Activated CD8-positive, alpha-beta memory T cell treated with anti-CD3 and anti-CD28 coated beads for 4 hours (primary cell): ENCODE data around the gene CYSRT1.
A peak's percentile ranks its signal among the peaks of the same experiment; 100 is the strongest.

Source experiments
- DNase-seq, 2 donors: peaks; one replicate each; pipeline ENCODE4 v3.0.0-alpha.2; 2020; ENCODE audit warnings: low read depth in 2 of 2

Gene CYSRT1

GRCh38 chr9:137224830-137225694, at the start of gene CYSRT1:
TSS of gene CYSRT1 (plus strand) at chr9:137225174. CDS start at chr9:137225622, 448 bp downstream.
- DNase-seq = no peak

- no peak for DNase-seq
These were observed 49.5 kb upstream of the CYSRT1 start for GRCh38 chr9:137175345-137175961.

DNA sequence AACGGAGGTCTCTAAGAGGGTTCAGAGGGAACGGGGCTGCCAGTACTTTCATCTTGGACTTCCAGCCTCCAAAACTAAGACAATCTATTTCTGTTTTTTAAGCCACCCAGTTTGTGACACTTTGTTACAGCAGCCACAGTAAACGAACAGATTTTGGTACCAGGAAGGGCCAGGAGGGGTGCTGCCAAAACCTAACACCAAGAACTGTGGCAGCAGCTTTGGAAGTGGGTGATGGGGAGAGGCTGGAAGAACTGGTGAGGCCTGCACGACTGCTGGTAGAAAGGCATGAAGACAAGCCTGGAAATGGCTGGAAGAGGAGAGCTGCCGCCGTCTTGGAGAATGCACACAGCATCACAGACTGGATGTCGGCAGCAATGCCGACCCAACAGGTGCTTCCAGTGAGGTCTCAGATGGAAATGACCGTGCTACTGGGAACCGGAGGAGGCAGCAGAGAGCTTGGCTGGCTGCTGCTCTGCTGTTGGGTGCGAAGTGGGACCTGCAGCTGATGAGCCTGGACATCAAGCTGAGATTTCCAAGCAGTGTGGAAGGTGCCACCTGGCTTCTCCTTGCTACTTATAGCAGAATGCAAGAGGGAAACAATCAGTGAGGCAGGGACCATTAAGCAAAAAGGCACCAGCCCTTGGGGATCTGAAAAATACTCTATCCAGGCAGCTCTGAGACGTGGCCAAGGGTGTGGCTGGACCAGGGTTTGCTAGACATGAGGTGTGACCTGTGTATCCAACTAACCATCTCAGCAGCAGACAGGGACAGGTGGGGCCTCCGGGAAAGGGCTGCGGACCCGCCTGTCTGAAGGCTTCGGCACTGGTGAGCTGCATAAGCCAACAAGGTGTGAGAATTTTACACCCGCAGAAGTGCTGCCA, 48.4 kb upstream of the CYSRT1 start:
- no peak for DNase-seq

DNA sequence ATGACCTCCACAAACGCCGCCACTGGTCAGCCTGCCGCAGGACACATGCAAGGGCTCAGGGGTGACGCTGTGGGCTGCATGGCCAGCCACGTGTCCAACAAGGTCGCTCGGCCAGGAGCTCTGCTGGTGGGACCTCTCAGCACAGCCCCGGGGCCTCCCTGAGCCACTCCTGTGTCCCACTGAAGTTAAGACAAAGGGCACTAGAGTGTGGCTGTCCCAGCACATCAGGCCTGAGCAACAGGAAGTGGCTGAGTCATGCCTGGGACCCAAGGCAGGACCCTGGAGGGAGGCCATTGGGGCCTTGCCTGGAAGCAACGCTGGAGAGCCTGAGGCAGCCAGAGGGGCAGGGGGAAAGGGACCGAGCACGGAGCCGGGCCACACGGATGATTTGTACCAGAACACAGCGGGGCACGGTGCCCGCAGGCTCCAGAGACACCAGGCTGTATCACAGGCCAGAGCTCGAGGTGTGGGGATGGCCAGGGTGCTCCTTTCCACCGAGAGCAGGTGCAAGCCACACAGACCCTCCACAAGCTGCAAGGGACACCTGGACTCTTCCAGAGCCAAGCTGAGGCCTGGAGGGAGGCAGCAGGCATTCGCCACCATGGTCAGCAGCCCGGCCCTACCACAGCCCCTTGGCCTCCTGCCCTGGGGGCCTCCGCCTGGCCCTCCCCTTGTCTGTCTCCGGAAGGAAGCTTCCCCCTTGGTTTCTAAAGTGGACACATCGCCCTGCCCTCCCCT, 46.6 kb upstream of the CYSRT1 start:
- DNase-seq = no peak

DNA sequence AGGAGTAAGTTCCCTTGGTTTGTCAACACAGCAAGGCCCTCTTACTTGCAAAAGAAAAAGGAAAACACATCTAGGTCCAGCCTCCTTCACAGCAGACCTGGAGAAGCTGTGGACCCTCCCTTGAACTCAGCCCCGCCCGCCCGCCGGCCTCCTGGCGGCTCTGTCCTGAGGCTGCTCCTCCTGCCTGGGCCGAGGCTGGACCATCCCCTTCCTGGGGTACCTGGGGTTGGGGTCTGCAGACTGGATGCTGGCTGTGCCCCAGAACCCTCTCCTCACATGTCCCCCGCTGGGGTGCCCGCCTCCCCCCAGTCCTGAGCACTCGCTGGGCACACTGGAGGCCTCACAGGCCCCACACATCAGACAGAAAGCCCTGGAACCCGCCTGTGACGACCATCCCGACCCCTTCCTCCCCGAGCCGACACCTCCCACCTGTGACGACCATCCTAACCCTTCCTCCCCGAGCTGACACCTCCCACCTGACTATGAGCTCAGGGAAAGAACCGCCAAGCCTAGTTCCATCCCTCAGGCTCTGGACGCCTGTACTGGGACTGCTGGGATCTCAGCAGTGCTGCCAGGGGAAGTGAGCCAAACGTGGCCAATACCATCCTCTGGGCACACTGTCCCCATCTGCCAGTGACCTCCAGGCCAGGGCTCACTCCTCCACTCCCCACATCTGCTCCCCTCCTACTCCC, 45.9 kb upstream of the CYSRT1 start:
- no peak for DNase-seq

- DNase-seq = no peak
These were observed 45.2 kb upstream of the CYSRT1 start for GRCh38 chr9:137179761-137180160.

- no peak for DNase-seq
These were observed 44.5 kb upstream of the CYSRT1 start for GRCh38 chr9:137180491-137180890.

GRCh38 chr9:137181680-137182079, 43.3 kb upstream of the CYSRT1 start:
- no peak for DNase-seq

DNA sequence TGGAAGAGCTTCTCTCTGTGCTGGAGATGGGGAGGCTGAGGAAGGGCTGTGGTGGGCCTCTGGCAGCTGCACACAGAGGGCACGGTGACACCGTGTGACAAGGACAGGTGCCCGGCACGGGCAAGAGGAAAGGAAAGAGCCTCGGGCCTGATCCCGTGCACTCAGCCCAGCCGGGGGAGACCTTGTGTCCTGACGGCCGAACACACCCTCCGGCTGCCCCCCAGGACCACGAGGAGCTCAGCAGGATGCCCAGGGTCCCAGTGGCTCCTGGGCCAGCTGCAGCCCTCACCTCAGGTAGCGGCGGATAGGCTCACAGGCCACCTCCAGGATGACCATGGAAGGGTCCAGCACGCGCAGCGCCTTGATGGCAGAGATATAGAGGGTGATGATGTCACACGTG, 42.1 kb upstream of the CYSRT1 start:
- DNase-seq = no peak

- no peak for DNase-seq
These were observed 40.9 kb upstream of the CYSRT1 start for GRCh38 chr9:137183980-137184595.

- DNase-seq = no peak
These were observed 39.9 kb upstream of the CYSRT1 start for GRCh38 chr9:137184881-137185660.

DNA sequence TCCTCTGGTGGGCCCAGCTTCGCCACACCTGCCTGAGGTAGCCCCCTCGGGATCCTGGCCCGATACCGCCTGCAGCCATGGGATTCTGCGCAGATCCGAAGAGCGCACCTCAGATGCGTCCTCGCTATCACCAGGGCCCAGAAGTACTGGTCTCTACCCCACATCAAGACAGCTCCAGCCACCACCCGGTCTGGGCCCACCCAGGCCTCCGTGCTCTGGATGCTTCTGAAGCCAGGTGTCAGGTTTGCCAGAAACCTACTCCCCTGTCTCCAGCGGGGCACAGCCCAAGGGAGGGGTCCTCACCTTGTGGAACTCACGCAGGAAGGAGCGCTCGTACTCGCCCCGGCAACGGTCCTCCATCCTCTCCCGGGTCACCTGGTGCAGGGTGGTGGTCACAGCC, 39.1 kb upstream of the CYSRT1 start:
- DNase-seq = no peak

- DNase-seq = no peak
These were observed 38.6 kb upstream of the CYSRT1 start for GRCh38 chr9:137186385-137186784.

GRCh38 chr9:137187386-137187785, 37.6 kb upstream of the CYSRT1 start:
- DNase-seq = no peak

GRCh38 chr9:137188086-137188489, 36.9 kb upstream of the CYSRT1 start:
- DNase-seq = no peak

GRCh38 chr9:137188490-137189296, 36.3 kb upstream of the CYSRT1 start, which contains the start of the genes ANAPC2 and SSNA1:
TSS of gene ANAPC2 (minus strand) at chr9:137188560. CDS start at chr9:137188532, 28 bp downstream.
TSS of gene SSNA1 (plus strand) at chr9:137188676. CDS start at chr9:137188727, 51 bp downstream.
- peak; percentile 82 to 91 for DNase-seq

- DNase-seq = no peak
These were observed 35.4 kb upstream of the CYSRT1 start for GRCh38 chr9:137189297-137190295.
